Spinal cord (tissue), 10 donors: Measurements from ENCODE around the gene KRT80. TPM values are rescaled to one million over a fixed set of nuclear protein-coding genes. Genes with fewer than 3 reads are reported as not detected.
"Not testable (repeated sequence)": the region's sequence is repeated elsewhere in the genome, so short reads cannot be mapped to it uniquely, and the experiment has no call there.

Source experiments
- DNase-seq, 6 donors: peaks; one replicate each; pipeline versions ENCODE4 v3.0.0 to v3.0.0-alpha.2; 2013 to 2015; ENCODE audit warnings: low spot score in 6 of 6, low read depth in 4 of 6
- H3K27ac ChIP-seq: one replicate; pipeline ENCODE4 v1.5.1; 2013; ENCODE audit warnings: low read depth, low read length, control low read depth
- H3K27me3 ChIP-seq: one replicate; pipeline ENCODE4 v1.6.1; 2013; ENCODE audit warnings: low read length; ENCODE audit not compliant: control insufficient read depth, insufficient read depth
- H3K36me3 ChIP-seq: one replicate; pipeline ENCODE4 v1.6.1; 2013; ENCODE audit warnings: low read length; ENCODE audit not compliant: control insufficient read depth, insufficient read depth
- H3K4me1 ChIP-seq: one replicate; pipeline ENCODE4 v1.6.1; 2013; ENCODE audit warnings: low read length; ENCODE audit not compliant: control insufficient read depth, insufficient read depth
- H3K4me3 ChIP-seq: one replicate; pipeline ENCODE4 v1.5.1; 2013; ENCODE audit warnings: low read depth, low read length, control low read depth
- H3K9me3 ChIP-seq: one replicate; pipeline ENCODE4 v1.6.1; 2013; ENCODE audit warnings: low read length; ENCODE audit not compliant: control insufficient read depth, insufficient read depth
- WGBS: methylation state at CpG from one replicate; pipeline ENCODE4 v1.1.5; 2013; ENCODE audit warnings: missing lambda C conversion rate; ENCODE audit not compliant: insufficient coverage; 5-methylcytosine and 5-hydroxymethylcytosine counted together
- long read RNA-seq, 4 donors: transcript quantifications; one replicate each; lab custom pipeline, GENCODE V29; 2026
- polyA plus RNA-seq, 2 donors: library from polyadenylated mRNA; unstranded; fragments of 120-200 nt; gene quantifications; one replicate each; pipeline ENCODE4 v1.2.1, GENCODE V29; 2013; ENCODE audit not compliant: insufficient read length in 2 of 2
- total RNA-seq, 2 donors: library from RNA; depleted of rRNA in 1 of 2; stranded (reverse); fragments of 120-200 nt in 1 of 2; fragments of >200 nt in 1 of 2; gene quantifications; one replicate each; pipeline versions ENCODE4 v1.2.3 to v1.2.4, GENCODE V29; 2013 to 2014
- donor health status: healthy.

The KRT80 gene
- total RNA-seq, result not detected
- under 1 TPM in 1 of 2 donors, not detected in 1; 0.12 TPM for polyA plus RNA-seq
- long read RNA-seq, donor 1, result 0 reads
- long read RNA-seq, donor 2, result 0 reads
- long read RNA-seq, donor 3, result 0 reads
- long read RNA-seq, donor 4, partial matches to known transcripts, result 21 of 30 reads
- long read RNA-seq, donor 4, other reads (novel, unspliced or antisense), result 9 of 30 reads

DNA sequence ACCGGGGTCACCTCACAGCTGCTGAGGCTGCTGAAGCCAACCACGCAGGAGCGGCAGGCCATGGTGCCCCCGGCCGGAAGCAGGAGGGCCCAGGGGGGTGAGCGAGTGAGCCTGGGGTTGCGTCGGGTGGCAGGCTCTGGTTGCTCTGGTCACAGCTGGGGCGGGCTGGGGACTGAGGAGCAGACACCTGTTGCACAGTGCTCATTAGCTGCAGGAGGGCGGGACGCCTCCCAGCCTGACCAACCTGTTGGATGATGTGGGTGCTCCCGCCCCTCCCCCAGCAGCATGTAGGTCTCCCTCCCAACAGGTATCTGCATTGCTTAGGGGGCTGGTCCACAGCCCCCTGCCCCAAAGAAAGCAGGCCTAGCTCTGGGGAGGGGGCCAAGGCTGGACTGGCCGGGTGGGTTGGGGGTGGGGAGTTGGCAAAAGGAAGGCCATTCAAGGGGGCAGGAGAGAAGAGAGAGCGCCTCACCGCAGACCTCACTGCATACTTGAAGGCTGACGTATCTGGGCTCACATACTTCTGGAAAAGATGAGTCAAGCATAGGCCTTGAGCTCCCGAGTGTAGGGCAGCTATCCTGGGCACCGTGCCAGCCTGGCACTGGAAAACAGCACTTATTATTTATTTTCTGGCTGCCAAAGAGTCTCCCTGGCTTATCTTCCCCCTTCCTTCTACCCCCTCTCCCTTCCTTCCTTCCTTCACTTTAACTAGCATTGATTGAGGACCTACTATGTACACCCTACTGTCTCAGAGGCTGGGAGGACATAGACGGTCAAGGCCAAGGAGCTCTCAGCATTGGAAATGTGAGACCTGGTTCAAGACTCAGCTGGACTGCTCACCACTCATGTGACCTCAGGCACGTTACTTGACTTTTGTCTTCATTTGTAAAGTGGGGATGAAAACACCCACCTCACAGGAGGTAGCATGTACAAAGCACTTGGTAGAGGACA, at the start of gene KRT80:
KRT80 (minus strand) TSS at position 174 of the 951 bp plus-strand sequence; CDS start at position 62, 112 bp downstream.
- Histone ChIP-seq H3K27ac (peak within 1 kb of the TSS; percentile 47), H3K4me1 (peaks cover 39% of the 10 kb centered on the region), H3K4me3 (no peak within 1 kb of the TSS), H3K27me3 (no peaks in the 10 kb centered on the region), H3K36me3 (no peaks in the 10 kb centered on the region), H3K9me3 (no peaks in the 10 kb centered on the region)
- peak in 3 of 6 donors; percentile 45 to 78 (median 75) for DNase-seq
- WGBS, result 58% methylated on average over 18 of the region's 20 CpGs

DNA sequence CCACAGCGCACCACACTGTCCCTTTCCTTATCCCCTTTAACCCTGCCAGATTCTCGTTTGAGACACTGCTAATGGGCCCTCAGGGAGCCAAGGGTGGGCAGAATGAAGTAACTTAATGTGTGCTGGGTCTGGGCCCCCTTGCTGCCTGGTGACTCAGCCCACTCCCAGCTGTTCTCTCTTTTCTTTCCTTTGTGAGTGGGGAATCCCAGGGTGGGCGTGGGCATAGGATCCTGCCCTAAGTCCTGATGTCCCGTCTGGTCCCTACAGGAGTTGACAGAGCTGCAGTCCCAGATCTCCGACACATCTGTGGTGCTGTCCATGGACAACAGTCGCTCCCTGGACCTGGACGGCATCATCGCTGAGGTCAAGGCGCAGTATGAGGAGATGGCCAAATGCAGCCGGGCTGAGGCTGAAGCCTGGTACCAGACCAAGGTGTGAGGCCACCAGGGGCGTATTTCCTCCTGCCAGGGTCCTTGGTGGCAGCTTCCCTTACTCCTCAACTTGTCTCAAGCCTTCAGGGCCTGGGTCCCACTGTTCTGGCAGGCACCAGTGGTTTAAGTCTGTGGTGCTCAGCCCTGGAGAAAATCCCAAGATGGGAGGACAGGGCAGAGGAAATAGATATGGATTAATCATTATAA, 49.5 kb upstream of the KRT80 start:
- H3K27me3 ChIP-seq, result no peaks in the 10 kb centered on the region
- H3K4me1 ChIP-seq, result peaks cover 8% of the 10 kb centered on the region
- no peak overlapping the region for H3K4me3 ChIP-seq
- no peak for DNase-seq
- 80% methylated on average over 9 of the region's 11 CpGs for WGBS
- H3K36me3 ChIP-seq, result no peaks in the 10 kb centered on the region
- no peaks in the 10 kb centered on the region for H3K9me3 ChIP-seq
- no peak overlapping the region for H3K27ac ChIP-seq

GRCh38 chr12:52240247-52240646, 48.4 kb upstream of the KRT80 start:
- not testable (repeated sequence) for H3K4me3 ChIP-seq, H3K4me1 ChIP-seq, H3K9me3 ChIP-seq, H3K27ac ChIP-seq, DNase-seq, H3K36me3 ChIP-seq, H3K27me3 ChIP-seq
- 94% methylated on average over 2 of the region's 6 CpGs for WGBS

DNA sequence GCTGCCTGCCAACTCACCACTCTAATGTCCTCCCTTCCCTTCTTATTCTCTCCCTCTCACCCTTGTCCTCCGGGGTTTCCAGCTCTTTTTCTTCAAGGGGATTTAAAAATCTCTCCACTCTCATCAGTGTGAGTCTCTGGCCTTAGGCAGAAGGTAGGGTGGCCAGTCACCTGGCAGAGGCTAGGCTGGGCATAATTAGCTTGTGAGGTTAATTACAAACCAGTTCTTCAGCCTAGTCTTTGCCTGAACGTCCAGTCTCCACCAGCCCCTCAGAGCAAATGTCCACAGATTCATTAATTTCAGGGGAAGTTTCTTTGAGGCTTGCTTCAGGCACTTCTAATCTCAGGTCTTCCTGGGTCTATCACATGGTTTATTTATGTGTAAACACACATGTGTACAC, 48.0 kb upstream of the KRT80 start:
- no peak overlapping the region for H3K27ac ChIP-seq
- no peak overlapping the region for H3K4me3 ChIP-seq
- no peaks in the 10 kb centered on the region for H3K9me3 ChIP-seq
- H3K27me3 ChIP-seq, result peaks cover 2% of the 10 kb centered on the region
- no peaks in the 10 kb centered on the region for H3K36me3 ChIP-seq
- no peak for DNase-seq
- WGBS, result 50% methylated on average over 1 of the region's 2 CpGs
- H3K4me1 ChIP-seq, result peaks cover 8% of the 10 kb centered on the region

DNA sequence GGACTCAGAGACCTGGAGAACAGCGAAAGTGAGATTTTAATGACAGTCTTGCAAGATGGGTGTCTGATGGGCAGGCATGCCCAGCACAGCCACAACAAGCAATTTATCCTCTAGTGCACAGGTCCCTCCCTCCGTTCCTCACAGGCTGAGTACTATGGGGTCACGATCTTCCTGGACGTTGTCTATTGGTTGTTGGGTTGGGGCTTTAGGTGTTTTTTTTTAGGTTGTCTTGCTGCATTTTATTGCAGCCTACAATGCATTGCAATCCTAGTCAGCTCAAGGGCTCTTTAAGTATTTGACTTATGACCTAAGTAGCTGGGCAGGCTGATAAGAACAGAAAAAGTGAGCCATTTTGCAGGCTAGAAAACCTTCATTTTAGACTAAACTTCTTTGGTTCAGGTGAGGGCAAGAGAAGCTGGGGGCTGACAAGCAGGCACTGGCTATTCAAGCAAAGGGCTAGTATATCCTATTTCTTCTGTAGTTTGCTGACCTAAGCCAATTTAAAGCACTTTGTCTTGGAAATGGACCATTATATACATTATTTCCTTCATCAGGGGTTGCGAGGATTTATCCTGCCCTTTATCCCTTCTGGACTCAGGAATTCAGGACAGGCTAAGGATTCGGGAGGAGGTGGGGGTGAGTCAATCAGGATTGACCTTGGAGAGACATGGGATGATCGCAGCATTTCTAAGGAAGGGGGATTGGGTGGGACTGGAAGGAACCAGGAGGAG, 47.3 kb upstream of the KRT80 start:
- Histone ChIP-seq H3K36me3 (no peaks in the 10 kb centered on the region), H3K27ac (no peak overlapping the region), H3K4me3 (no peak overlapping the region), H3K27me3 (peaks cover 8% of the 10 kb centered on the region), H3K4me1 (peaks cover 4% of the 10 kb centered on the region), H3K9me3 (no peaks in the 10 kb centered on the region)
- WGBS, result 91% methylated on average over 3 of the region's 7 CpGs
- no peak for DNase-seq

DNA sequence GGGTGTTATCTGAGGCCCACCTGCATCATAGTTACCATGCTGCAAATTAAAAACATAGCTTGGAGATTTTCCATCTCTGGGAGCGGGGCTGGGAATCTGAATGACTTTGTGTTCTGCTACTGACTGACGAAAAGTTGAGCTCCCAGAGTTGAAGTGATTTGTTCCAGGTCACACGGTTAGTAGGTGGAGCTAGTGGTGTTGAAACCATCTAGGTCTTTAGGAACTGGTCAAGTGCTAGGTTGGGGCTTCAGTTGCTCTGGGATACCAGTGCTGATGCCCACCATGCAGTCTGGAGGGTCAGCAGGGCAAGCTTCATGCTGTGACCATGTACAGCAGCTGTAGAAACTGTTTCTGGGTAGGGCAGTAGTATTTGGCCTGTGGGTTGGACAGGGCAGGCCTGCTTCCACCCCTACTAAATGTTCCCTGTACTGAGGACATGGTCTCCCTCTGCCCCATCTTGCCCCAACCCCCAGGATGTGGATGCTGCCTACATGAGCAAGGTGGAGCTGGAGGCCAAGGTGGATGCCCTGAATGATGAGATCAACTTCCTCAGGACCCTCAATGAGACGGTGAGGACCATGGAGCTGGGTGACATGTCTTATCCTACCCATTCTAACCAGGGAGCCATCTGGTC, 46.5 kb upstream of the KRT80 start:
- Histone ChIP-seq H3K36me3 (no peaks in the 10 kb centered on the region), H3K27ac (no peak overlapping the region), H3K4me1 (peaks cover 4% of the 10 kb centered on the region), H3K4me3 (no peak overlapping the region), H3K9me3 (no peaks in the 10 kb centered on the region), H3K27me3 (peaks cover 16% of the 10 kb centered on the region)
- no peak for DNase-seq
- WGBS, result 76% methylated on average over 4 of the region's 4 CpGs

GRCh38 chr12:52236386-52237050, 44.7 kb upstream of the KRT80 start:
- Histone ChIP-seq H3K4me1 (peaks cover 16% of the 10 kb centered on the region), H3K4me3 (no peak overlapping the region), H3K27me3 (peaks cover 33% of the 10 kb centered on the region), H3K36me3 (no peaks in the 10 kb centered on the region), H3K9me3 (no peaks in the 10 kb centered on the region), H3K27ac (no peak overlapping the region)
- 94% methylated on average over 2 of the region's 3 CpGs for WGBS
- DNase-seq, result no peak

DNA sequence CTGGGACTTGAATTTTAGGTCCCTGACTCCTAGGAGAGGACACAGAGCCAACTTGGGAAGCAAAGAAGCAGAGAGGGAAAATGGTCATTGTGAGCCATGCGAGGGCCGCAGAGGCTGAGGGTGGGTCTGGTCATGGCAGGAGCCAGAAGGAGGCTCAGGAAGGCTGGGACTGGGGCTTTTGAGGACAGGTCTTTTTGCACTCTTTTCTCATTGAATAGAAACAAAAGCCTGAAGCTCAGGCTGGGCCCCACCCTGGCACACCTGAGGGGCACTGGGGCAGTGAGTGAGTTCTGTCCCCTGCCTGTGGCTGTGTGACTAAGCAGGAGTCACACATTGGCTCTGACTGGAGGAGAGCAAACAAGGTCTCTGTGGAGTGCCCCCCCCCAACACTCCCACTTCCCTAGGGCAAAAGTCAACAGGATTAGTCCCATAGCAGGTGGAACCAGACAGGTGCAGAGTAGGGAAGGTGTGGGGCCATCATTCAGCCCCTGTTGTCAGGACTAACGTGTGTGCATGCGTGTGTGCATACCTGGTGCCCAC, 44.1 kb upstream of the KRT80 start:
- Histone ChIP-seq H3K27ac (no peak overlapping the region), H3K4me1 (peaks cover 16% of the 10 kb centered on the region), H3K4me3 (no peak overlapping the region), H3K36me3 (no peaks in the 10 kb centered on the region), H3K27me3 (peaks cover 40% of the 10 kb centered on the region), H3K9me3 (no peaks in the 10 kb centered on the region)
- WGBS, result 91% methylated on average over 3 of the region's 4 CpGs
- DNase-seq, result no peak
